GM23338 (cell line): ENCODE measurements around the gene AHCY. TPM values are rescaled to one million over a fixed set of nuclear protein-coding genes. Genes with fewer than 3 reads are reported as not detected.

ENCODE experiments used
- ATAC-seq: fragments of 200-7000 bp; cut with Tn5 transposase; 3 replicates; pipeline ENCODE4 v1.9.1; 2020
- DNase-seq: peaks from one replicate; pipeline ENCODE4 v3.0.0-alpha.2; 2015; ENCODE audit warnings: low spot score
- H2AFZ ChIP-seq: fragments of 200-600 bp; sonication (generic); 2 replicates; pipeline ENCODE4 v1.8.0; 2016; ENCODE audit warnings: antibody characterized with exemption, mild to moderate bottlenecking, moderate library complexity
- H3F3A ChIP-seq: fragments of 200-600 bp; sonication (generic); replicated peaks from 2 replicates; pipeline ENCODE4 v1.8.0; 2017; ENCODE audit warnings: antibody characterized with exemption, mixed run types, low read depth
- H3K27ac ChIP-seq: fragments of 200-600 bp; sonication (generic); 2 replicates; pipeline ENCODE4 v1.6.1; 2016; ENCODE audit warnings: low read depth
- H3K27me3 ChIP-seq: fragments of 200-600 bp; sonication (generic); 2 replicates; pipeline ENCODE4 v1.8.0; 2016; ENCODE audit warnings: mild to moderate bottlenecking, mixed run types, moderate library complexity; ENCODE audit not compliant: insufficient read depth
- H3K36me3 ChIP-seq: fragments of 200-600 bp; sonication (generic); 2 replicates; pipeline ENCODE4 v1.8.0; 2016; ENCODE audit warnings: mild to moderate bottlenecking; ENCODE audit not compliant: insufficient read depth
- H3K4me1 ChIP-seq: fragments of 200-600 bp; sonication (generic); 2 replicates; pipeline ENCODE4 v1.8.0; 2016; ENCODE audit warnings: mild to moderate bottlenecking, moderate library complexity; ENCODE audit not compliant: insufficient read depth
- H3K4me2 ChIP-seq: fragments of 200-600 bp; sonication (generic); 2 replicates; pipeline ENCODE4 v1.7.1; 2017; ENCODE audit warnings: mixed run types
- H3K4me3 ChIP-seq: fragments of 200-600 bp; sonication (generic); 2 replicates; pipeline ENCODE4 v1.6.1; 2016; ENCODE audit warnings: mixed run types
- H3K79me2 ChIP-seq: fragments of 200-600 bp; sonication (generic); replicated peaks from 2 replicates; pipeline ENCODE4 v1.8.0; 2017; ENCODE audit warnings: mild to moderate bottlenecking; ENCODE audit not compliant: insufficient read depth
- H3K9me2 ChIP-seq: fragments of 200-600 bp; sonication (generic); 2 replicates; pipeline ENCODE4 v1.8.0; 2017; ENCODE audit not compliant: insufficient read depth
- H4K20me1 ChIP-seq: fragments of 200-600 bp; sonication (generic); replicated peaks from 2 replicates; pipeline ENCODE4 v1.8.0; 2017; ENCODE audit warnings: mild to moderate bottlenecking; ENCODE audit not compliant: insufficient read depth
- H3K27ac Mint-ChIP-seq: 2 replicates; pipeline ENCODE4 v1.8.0; 2020; ENCODE audit warnings: inconsistent platforms, mild to moderate bottlenecking, moderate library complexity, mixed read lengths
- H3K27me3 Mint-ChIP-seq: 3 replicates; pipeline ENCODE4 v1.8.0; 2022; ENCODE audit warnings: low read depth, mild to moderate bottlenecking, moderate library complexity, mixed read lengths, inconsistent platforms; ENCODE audit not compliant: insufficient read depth, poor library complexity
- H3K36me3 Mint-ChIP-seq: 3 replicates; pipeline ENCODE4 v1.8.0; 2021; ENCODE audit warnings: low read depth, mild to moderate bottlenecking, inconsistent platforms, moderate library complexity, mixed read lengths
- H3K4me1 Mint-ChIP-seq: 3 replicates; pipeline ENCODE4 v1.8.0; 2020; ENCODE audit warnings: mild to moderate bottlenecking, inconsistent platforms, mixed read lengths
- H3K4me3 Mint-ChIP-seq: 3 replicates; pipeline ENCODE4 v1.8.0; 2021; ENCODE audit warnings: moderate library complexity, mild to moderate bottlenecking, inconsistent platforms, mixed read lengths
- H3K9me3 Mint-ChIP-seq: 3 replicates; pipeline ENCODE4 v1.8.0; 2020; ENCODE audit warnings: moderate library complexity, mild to moderate bottlenecking, inconsistent platforms, mixed read lengths
- EZH2phosphoT487 ChIP-seq: fragments of 200-600 bp; sonication (generic); IDR thresholded peaks from one replicate; pipeline ENCODE4 v1.8.1; 2018; ENCODE audit warnings: antibody characterized with exemption; ENCODE audit not compliant: unreplicated experiment
- POLR2AphosphoS5 ChIP-seq: IDR thresholded peaks from 2 replicates; pipeline ENCODE4 v1.6.1; 2016; ENCODE audit warnings: antibody characterized with exemption, low read depth
- polyA plus RNA-seq: library from polyadenylated mRNA; unstranded; fragments of >200 nt; fragmentation: Nextera tagmentation; extraction: Ambion mirVana; gene quantifications from 2 replicates; pipeline ENCODE4 v1.2.1, GENCODE V29; 2016
- total RNA-seq: library from RNA; depleted of rRNA; stranded (reverse); fragments of >200 nt; shearing (Covaris generic); gene quantifications from 2 replicates; pipeline ENCODE4 v1.2.3, GENCODE V29; 2014
- TF ChIP-seq, protein P1 (sequence below): fragments of 250-450 bp; sonication (Bioruptor Pico); IDR thresholded peaks from 2 replicates; pipeline ENCODE4 v1.5.0; 2020; ENCODE audit warnings: mild to moderate bottlenecking, moderate library complexity
- TF ChIP-seq, protein P2 (sequence below), 2 experiments: fragments of 200-600 bp in 1 of 2; sonication (generic) in 1 of 2; conservative IDR thresholded peaks; 2 replicates each; pipeline versions ENCODE4 v1.5.1 to v1.6.1; 2016 to 2017; ENCODE audit warnings: antibody characterized with exemption in 2 of 2, low read depth in 2 of 2, mild to moderate bottlenecking in 2 of 2, moderate library complexity in 1 of 2

The AHCY gene
- total and polyA plus RNA-seq, 2 experiments from 2014 or later: 138 to 423 TPM

GRCh38 chr20:34281177-34281576, 22.0 kb downstream of the AHCY start (continued):
- TF ChIP-seq, protein P1, sequence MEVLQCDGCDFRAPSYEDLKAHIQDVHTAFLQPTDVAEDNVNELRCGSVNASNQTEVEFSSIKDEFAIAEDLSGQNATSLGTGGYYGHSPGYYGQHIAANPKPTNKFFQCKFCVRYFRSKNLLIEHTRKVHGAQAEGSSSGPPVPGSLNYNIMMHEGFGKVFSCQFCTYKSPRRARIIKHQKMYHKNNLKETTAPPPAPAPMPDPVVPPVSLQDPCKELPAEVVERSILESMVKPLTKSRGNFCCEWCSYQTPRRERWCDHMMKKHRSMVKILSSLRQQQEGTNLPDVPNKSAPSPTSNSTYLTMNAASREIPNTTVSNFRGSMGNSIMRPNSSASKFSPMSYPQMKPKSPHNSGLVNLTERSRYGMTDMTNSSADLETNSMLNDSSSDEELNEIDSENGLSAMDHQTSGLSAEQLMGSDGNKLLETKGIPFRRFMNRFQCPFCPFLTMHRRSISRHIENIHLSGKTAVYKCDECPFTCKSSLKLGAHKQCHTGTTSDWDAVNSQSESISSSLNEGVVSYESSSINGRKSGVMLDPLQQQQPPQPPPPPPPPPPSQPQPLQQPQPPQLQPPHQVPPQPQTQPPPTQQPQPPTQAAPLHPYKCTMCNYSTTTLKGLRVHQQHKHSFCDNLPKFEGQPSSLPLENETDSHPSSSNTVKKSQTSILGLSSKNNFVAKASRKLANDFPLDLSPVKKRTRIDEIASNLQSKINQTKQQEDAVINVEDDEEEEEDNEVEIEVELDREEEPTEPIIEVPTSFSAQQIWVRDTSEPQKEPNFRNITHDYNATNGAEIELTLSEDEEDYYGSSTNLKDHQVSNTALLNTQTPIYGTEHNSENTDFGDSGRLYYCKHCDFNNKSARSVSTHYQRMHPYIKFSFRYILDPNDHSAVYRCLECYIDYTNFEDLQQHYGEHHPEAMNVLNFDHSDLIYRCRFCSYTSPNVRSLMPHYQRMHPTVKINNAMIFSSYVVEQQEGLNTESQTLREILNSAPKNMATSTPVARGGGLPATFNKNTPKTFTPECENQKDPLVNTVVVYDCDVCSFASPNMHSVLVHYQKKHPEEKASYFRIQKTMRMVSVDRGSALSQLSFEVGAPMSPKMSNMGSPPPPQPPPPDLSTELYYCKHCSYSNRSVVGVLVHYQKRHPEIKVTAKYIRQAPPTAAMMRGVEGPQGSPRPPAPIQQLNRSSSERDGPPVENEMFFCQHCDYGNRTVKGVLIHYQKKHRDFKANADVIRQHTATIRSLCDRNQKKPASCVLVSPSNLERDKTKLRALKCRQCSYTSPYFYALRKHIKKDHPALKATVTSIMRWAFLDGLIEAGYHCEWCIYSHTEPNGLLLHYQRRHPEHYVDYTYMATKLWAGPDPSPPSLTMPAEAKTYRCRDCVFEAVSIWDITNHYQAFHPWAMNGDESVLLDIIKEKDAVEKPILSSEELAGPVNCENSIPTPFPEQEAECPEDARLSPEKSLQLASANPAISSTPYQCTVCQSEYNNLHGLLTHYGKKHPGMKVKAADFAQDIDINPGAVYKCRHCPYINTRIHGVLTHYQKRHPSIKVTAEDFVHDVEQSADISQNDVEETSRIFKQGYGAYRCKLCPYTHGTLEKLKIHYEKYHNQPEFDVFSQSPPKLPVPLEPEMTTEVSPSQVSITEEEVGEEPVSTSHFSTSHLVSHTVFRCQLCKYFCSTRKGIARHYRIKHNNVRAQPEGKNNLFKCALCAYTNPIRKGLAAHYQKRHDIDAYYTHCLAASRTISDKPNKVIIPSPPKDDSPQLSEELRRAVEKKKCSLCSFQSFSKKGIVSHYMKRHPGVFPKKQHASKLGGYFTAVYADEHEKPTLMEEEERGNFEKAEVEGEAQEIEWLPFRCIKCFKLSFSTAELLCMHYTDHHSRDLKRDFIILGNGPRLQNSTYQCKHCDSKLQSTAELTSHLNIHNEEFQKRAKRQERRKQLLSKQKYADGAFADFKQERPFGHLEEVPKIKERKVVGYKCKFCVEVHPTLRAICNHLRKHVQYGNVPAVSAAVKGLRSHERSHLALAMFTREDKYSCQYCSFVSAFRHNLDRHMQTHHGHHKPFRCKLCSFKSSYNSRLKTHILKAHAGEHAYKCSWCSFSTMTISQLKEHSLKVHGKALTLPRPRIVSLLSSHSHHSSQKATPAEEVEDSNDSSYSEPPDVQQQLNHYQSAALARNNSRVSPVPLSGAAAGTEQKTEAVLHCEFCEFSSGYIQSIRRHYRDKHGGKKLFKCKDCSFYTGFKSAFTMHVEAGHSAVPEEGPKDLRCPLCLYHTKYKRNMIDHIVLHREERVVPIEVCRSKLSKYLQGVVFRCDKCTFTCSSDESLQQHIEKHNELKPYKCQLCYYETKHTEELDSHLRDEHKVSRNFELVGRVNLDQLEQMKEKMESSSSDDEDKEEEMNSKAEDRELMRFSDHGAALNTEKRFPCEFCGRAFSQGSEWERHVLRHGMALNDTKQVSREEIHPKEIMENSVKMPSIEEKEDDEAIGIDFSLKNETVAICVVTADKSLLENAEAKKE: no peak
- no peak for TF ChIP-seq POLR2AphosphoS5

GRCh38 chr20:34274694-34275093, 28.5 kb downstream of the AHCY start:
- Histone ChIP-seq H3K79me2 (no peaks in the 10 kb centered on the region), H2AFZ (no peak overlapping the region), H3F3A (peaks cover 7% of the 10 kb centered on the region; the same call in 1 of the 2 replicates), H4K20me1 (peaks cover 9% of the 10 kb centered on the region; the same call in 1 of the 2 replicates), H3K9me2 (no peaks in the 10 kb centered on the region), H3K27me3 (no peaks in the 10 kb centered on the region), H3K4me2 (no peak overlapping the region), H3K36me3 (peaks cover 45% of the 10 kb centered on the region), H3K4me3 (no peak overlapping the region), H3K27ac (no peak overlapping the region), H3K4me1 (no peaks in the 10 kb centered on the region)
- TF ChIP-seq EZH2phosphoT487: no peak
- TF ChIP-seq, protein P2, sequence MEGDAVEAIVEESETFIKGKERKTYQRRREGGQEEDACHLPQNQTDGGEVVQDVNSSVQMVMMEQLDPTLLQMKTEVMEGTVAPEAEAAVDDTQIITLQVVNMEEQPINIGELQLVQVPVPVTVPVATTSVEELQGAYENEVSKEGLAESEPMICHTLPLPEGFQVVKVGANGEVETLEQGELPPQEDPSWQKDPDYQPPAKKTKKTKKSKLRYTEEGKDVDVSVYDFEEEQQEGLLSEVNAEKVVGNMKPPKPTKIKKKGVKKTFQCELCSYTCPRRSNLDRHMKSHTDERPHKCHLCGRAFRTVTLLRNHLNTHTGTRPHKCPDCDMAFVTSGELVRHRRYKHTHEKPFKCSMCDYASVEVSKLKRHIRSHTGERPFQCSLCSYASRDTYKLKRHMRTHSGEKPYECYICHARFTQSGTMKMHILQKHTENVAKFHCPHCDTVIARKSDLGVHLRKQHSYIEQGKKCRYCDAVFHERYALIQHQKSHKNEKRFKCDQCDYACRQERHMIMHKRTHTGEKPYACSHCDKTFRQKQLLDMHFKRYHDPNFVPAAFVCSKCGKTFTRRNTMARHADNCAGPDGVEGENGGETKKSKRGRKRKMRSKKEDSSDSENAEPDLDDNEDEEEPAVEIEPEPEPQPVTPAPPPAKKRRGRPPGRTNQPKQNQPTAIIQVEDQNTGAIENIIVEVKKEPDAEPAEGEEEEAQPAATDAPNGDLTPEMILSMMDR (conservative IDR thresholded peaks at IDR 0.05; ENCODE audit: low read depth in 2 of 2): no peak
- DNase-seq: no peak
- Mint-ChIP-seq H3K27ac (no peak overlapping the region), H3K9me3 (no peaks in the 10 kb centered on the region; the same call in 2 of the 3 replicates), H3K36me3 (peaks cover 52% of the 10 kb centered on the region), H3K4me1 (no peaks in the 10 kb centered on the region), H3K27me3 (peaks cover 12% of the 10 kb centered on the region), H3K4me3 (no peak overlapping the region)
- no peak for ATAC-seq
